Psoas muscle (tissue), 8 donors: Measurements from ENCODE around the gene PALMD. TPM values are rescaled to one million over a fixed set of nuclear protein-coding genes. Genes with fewer than 3 reads are reported as not detected.

Source experiments
- ATAC-seq, 4 donors: fragments of 200-7000 bp; cut with Tn5 transposase; one replicate each; pipeline ENCODE4 v1.9.1; 2020; ENCODE audit warnings: moderate library complexity in 3 of 4, mild to moderate bottlenecking in 2 of 4
- DNase-seq, 2 donors: peaks; one replicate each; pipeline ENCODE4 v3.0.0-alpha.2; 2020
- H3K27ac ChIP-seq: fragments of 200-600 bp; one replicate; pipeline ENCODE4 v1.8.0; 2022
- H3K27me3 ChIP-seq, 3 donors: fragments of 200-600 bp in 1 of 3; one replicate each; pipeline versions ENCODE4 v1.6.1 to v1.8.0; 2013 to 2022; ENCODE audit warnings: low read length in 2 of 3, mild to moderate bottlenecking in 2 of 3, moderate library complexity in 1 of 3; ENCODE audit not compliant: insufficient read depth in 3 of 3
- H3K36me3 ChIP-seq, 2 donors: fragments of 200-600 bp in 1 of 2; one replicate each; pipeline versions ENCODE4 v1.6.1 to v1.8.0; 2013 to 2022; ENCODE audit warnings: low read depth in 1 of 2, mild to moderate bottlenecking in 1 of 2, moderate library complexity in 1 of 2; ENCODE audit not compliant: insufficient read depth in 1 of 2
- H3K4me1 ChIP-seq: fragments of 200-600 bp; one replicate; pipeline ENCODE4 v1.8.0; 2022
- H3K4me3 ChIP-seq: fragments of 200-600 bp; one replicate; pipeline ENCODE4 v1.8.0; 2022; ENCODE audit warnings: mild to moderate bottlenecking
- H3K9me3 ChIP-seq: fragments of 200-600 bp; one replicate; pipeline ENCODE4 v1.8.0; 2022
- CTCF ChIP-seq: fragments of 200-600 bp; IDR thresholded peaks from one replicate; pipeline ENCODE4 v1.8.0; 2022; ENCODE audit warnings: antibody characterized with exemption
- WGBS, 3 donors: extraction: QIAGEN DNeasy Blood & Tissue Kit; methylation state at CpG; one replicate each; pipeline versions ENCODE4 v1.1.6 to v1.1.7; 2013; 5-methylcytosine and 5-hydroxymethylcytosine counted together
- intact Hi-C, 2 donors: fragments of 100-400 bp; cut with DNase I; formaldehyde crosslinking; loops; one replicate each; pipeline versions ENCODE4 v1.11.0 to v1.14.2; 2022
- polyA plus RNA-seq, 3 donors: library from polyadenylated mRNA; stranded (reverse); fragments of 200-250 nt; gene quantifications; one replicate each; pipeline ENCODE4 v1.2.3, GENCODE V29; 2013
- total RNA-seq, 4 donors: library from RNA; stranded (reverse); fragmentation: NEBNext Ultra II Directional in 2 of 4; extraction: Animal tissue kit (Norgen Biotek cat#: 25700) in 2 of 4; gene quantifications; one replicate each; pipeline versions ENCODE4 v1.2.1 to v1.2.4, GENCODE V29; 2021 to 2023
- donor health status: healthy with polysubstance abuse.
- donor health status: DM: no; HTN: no; CAD: no; lungs with moderate emphysema.
- donor health status: Bipolar disorder and iron deficiency.
- donor health status: healthy.
- donor health status: DM: yes; HTN: yes; CAD: no.
- donor health status: DM: no; HTN: no; CAD: no.
- donor health status: DM: no; HTN: no; CAD: no.
- donor health status: DM: yes; HTN: yes; CAD: no.

Gene PALMD
- total and polyA plus RNA-seq, 7 donors: 46.2 to 219 (median 101) TPM

DNA sequence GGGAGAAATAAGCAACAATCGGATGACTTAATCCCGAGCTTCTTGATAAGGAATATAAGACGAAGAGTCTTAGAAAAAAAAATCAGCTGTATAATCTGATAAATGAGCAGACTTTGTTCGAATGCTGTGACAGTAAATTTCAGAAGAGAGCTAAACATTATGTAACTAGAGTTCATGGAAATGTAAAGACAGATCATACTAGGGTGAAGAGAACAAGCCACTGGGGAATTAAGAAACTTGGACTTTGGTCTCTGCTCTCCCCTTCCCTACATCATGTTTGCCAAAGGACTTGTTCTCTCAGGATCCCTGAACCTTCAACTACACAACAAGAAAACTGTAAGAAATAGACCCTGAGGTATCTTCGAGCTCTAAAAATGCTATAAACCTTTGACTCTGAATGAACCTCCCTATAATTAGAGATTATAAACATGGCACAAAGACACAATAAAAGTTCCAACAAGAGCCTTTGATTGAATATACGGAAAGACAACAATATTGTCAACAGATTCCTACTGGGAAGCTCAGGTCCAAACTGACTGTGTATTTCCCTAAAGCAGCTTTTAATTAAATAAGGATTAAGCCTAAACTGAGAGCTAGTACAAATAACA lies 93.0 kb downstream of the PALMD start:
- Histone ChIP-seq H3K4me3 (no peak overlapping the region), H3K4me1 (no peaks in the 10 kb centered on the region), H3K27ac (no peak overlapping the region), H3K36me3 (peaks cover 3 to 27% of the 10 kb centered on the region in 2 donors), H3K9me3 (no peaks in the 10 kb centered on the region), H3K27me3 (no peaks in the 10 kb centered on the region)
- no peak for ATAC-seq
- intact Hi-C loops: no loop called here
- no peak for DNase-seq
- no peak for TF ChIP-seq CTCF
- 78 to 89% (median 82%) methylated on average over 6 of the region's 6 CpGs for WGBS, 3 donors

- ATAC-seq: no peak
- intact Hi-C loops: no loop called here
- no peak overlapping the region for H3K4me3 ChIP-seq
- no peaks in the 10 kb centered on the region for H3K9me3 ChIP-seq
- TF ChIP-seq CTCF: no peak
- no peak for DNase-seq
- 31 to 50% (median 35%) methylated on average over 1 of the region's 1 CpG for WGBS, 3 donors
- H3K27ac ChIP-seq: no peak overlapping the region
- no peaks in the 10 kb centered on the region for H3K27me3 ChIP-seq
- H3K36me3 ChIP-seq: peaks cover 3 to 22% of the 10 kb centered on the region in 2 donors
- no peaks in the 10 kb centered on the region for H3K4me1 ChIP-seq
Measured at GRCh38 chr1:99740141-99740540, 94.2 kb downstream of the PALMD start.

Other genes starting within 250 kb of the PALMD start
- gene FRRS1, start 120.5 kb downstream of the PALMD start, total RNA-seq: 1 to 10 TPM; 2.4 to 4.1 (median 3.2) TPM
- gene FRRS1, start 120.5 kb downstream of the PALMD start, polyA plus RNA-seq: 1 to 10 TPM in 2 of 3 donors, under 1 TPM in 1; 0.34 to 3.1 (median 2.5) TPM
- gene AGL, start 204.2 kb downstream of the PALMD start, total RNA-seq: 100 to 1,000 TPM; 110 to 159 (median 116) TPM
- gene AGL, start 204.2 kb downstream of the PALMD start, polyA plus RNA-seq: 10 to 100 TPM in 2 of 3 donors, 1 to 10 TPM in 1; 8.4 to 82.7 (median 33.7) TPM